IPS-18c (cell line): ENCODE measurements around the gene FCGR2B.
"Not testable (repeated sequence)": the region's sequence is repeated elsewhere in the genome, so short reads cannot be mapped to it uniquely, and the experiment has no call there.

Experiments
- H3K4me3 ChIP-seq: 2 replicates; pipeline ENCODE4 v1.7.0; 2013; ENCODE audit warnings: low read depth, mild to moderate bottlenecking, low read length, moderate library complexity; ENCODE audit not compliant: insufficient read depth
- H3K9me3 ChIP-seq: one replicate; pipeline ENCODE4 v1.6.1; 2013; ENCODE audit warnings: mild to moderate bottlenecking, low read length, moderate library complexity; ENCODE audit not compliant: control insufficient read depth, insufficient read depth

Gene FCGR2B

GRCh38 chr1:161678500-161678899, 15.6 kb downstream of the FCGR2B start:
- Histone ChIP-seq H3K4me3 (no peak overlapping the region), H3K9me3 (peaks cover 3% of the 10 kb centered on the region)

- H3K9me3 ChIP-seq = peaks cover 1% of the 10 kb centered on the region
- no peak overlapping the region for H3K4me3 ChIP-seq
Measured at GRCh38 chr1:161681879-161682278, 18.9 kb downstream of the FCGR2B start.

- H3K4me3 ChIP-seq = no peak overlapping the region
- H3K9me3 ChIP-seq = no peaks in the 10 kb centered on the region
Measured at GRCh38 chr1:161688946-161689345, 26.0 kb downstream of the FCGR2B start.

- Histone ChIP-seq H3K4me3 (no peak overlapping the region), H3K9me3 (no peaks in the 10 kb centered on the region)
Measured at GRCh38 chr1:161691846-161692245, 28.9 kb downstream of the FCGR2B start.

GRCh38 chr1:161693020-161693712, 30.2 kb downstream of the FCGR2B start:
- not testable (repeated sequence) for H3K4me3 ChIP-seq, H3K9me3 ChIP-seq

- not testable (repeated sequence) for H3K4me3 ChIP-seq, H3K9me3 ChIP-seq
Measured at GRCh38 chr1:161698302-161698701, 35.4 kb downstream of the FCGR2B start.

- Histone ChIP-seq H3K4me3 (no peak overlapping the region), H3K9me3 (no peaks in the 10 kb centered on the region)
Measured at GRCh38 chr1:161702250-161702649, 39.3 kb downstream of the FCGR2B start.

GRCh38 chr1:161705537-161705936, 42.6 kb downstream of the FCGR2B start:
- no peaks in the 10 kb centered on the region for H3K9me3 ChIP-seq
- no peak overlapping the region for H3K4me3 ChIP-seq

- no peak overlapping the region for H3K4me3 ChIP-seq
Measured at GRCh38 chr1:161706113-161706481, 43.2 kb downstream of the FCGR2B start.

GRCh38 chr1:161706482-161707347, 43.8 kb downstream of the FCGR2B start, which contains the start of gene FCRLA:
Gene FCRLA (plus strand): TSS chr1:161707229. CDS start chr1:161707265, 36 bp downstream.
- Histone ChIP-seq H3K9me3 (no peaks in the 10 kb centered on the region), H3K4me3 (no peak within 1 kb of the TSS)

More at GRCh38 chr1:161706113-161706481, 43.2 kb downstream of the FCGR2B start:
- H3K9me3 ChIP-seq = no peaks in the 10 kb centered on the region

- H3K9me3 ChIP-seq = no peaks in the 10 kb centered on the region
- H3K4me3 ChIP-seq = no peak overlapping the region
Measured at GRCh38 chr1:161707503-161707902, 44.6 kb downstream of the FCGR2B start.

GRCh38 chr1:161709373-161709772, 46.4 kb downstream of the FCGR2B start:
- Histone ChIP-seq H3K4me3 (no peak overlapping the region), H3K9me3 (no peaks in the 10 kb centered on the region)

GRCh38 chr1:161710560-161710959, 47.6 kb downstream of the FCGR2B start:
- Histone ChIP-seq H3K4me3 (no peak overlapping the region), H3K9me3 (no peaks in the 10 kb centered on the region)

- H3K4me3 ChIP-seq = no peak overlapping the region
Measured at GRCh38 chr1:161718559-161719324, 55.8 kb downstream of the FCGR2B start.

GRCh38 chr1:161719325-161719611, 56.3 kb downstream of the FCGR2B start:
- Histone ChIP-seq H3K9me3 (no peaks in the 10 kb centered on the region), H3K4me3 (no peak overlapping the region)

More at GRCh38 chr1:161718559-161719324, 55.8 kb downstream of the FCGR2B start:
- H3K9me3 ChIP-seq = no peaks in the 10 kb centered on the region

GRCh38 chr1:161720422-161720821, 57.5 kb downstream of the FCGR2B start:
- H3K4me3 ChIP-seq = no peak overlapping the region
- H3K9me3 ChIP-seq = no peaks in the 10 kb centered on the region

GRCh38 chr1:161720956-161721737, 58.2 kb downstream of the FCGR2B start, which contains the start of gene FCRLB:
Gene FCRLB (plus strand): TSS chr1:161721544. CDS start chr1:161722673, 1,129 bp downstream.
- H3K9me3 ChIP-seq = no peaks in the 10 kb centered on the region
- peak within 1 kb of the TSS; percentile 6; the same call in 1 of the 2 replicates for H3K4me3 ChIP-seq
